Skeletal muscle satellite cell (primary cell): ENCODE data around the gene NDUFV2.

Experiments used
- H3K27me3 ChIP-seq: 2 replicates; pipeline ENCODE4 v1.7.0; 2013; ENCODE audit warnings: low read length; ENCODE audit not compliant: control insufficient read depth, insufficient read depth
- H3K36me3 ChIP-seq: 2 replicates; pipeline ENCODE4 v1.7.0; 2013; ENCODE audit warnings: mild to moderate bottlenecking, control low read depth, low read length; ENCODE audit not compliant: insufficient read depth
- H3K4me1 ChIP-seq: 2 replicates; pipeline ENCODE4 v1.7.0; 2013; ENCODE audit warnings: low read length; ENCODE audit not compliant: control insufficient read depth, insufficient read depth
- H3K4me2 ChIP-seq: 2 replicates; pipeline ENCODE4 v1.7.0; 2013; ENCODE audit warnings: mild to moderate bottlenecking, low read length
- H3K4me3 ChIP-seq: 2 replicates; pipeline ENCODE4 v1.7.0; 2013; ENCODE audit warnings: low read length
- H3K9ac ChIP-seq: 2 replicates; pipeline ENCODE4 v1.7.0; 2013; ENCODE audit warnings: mild to moderate bottlenecking, low read depth, low read length, moderate library complexity
- H3K9me3 ChIP-seq: replicated peaks from 2 replicates; pipeline ENCODE4 v1.7.0; 2013; ENCODE audit warnings: mild to moderate bottlenecking, control low read depth, low read length

NDUFV2 gene

GRCh38 chr18:9124824-9125223, 22.3 kb downstream of the NDUFV2 start:
- Histone ChIP-seq H3K36me3 (peaks cover 66% of the 10 kb centered on the region), H3K9me3 (no peaks in the 10 kb centered on the region), H3K27me3 (no peaks in the 10 kb centered on the region), H3K4me3 (no peak overlapping the region), H3K4me2 (no peak overlapping the region), H3K9ac (peak overlapping the region; percentile 14), H3K4me1 (peaks cover 11% of the 10 kb centered on the region)

- H3K9me3 ChIP-seq: no peaks in the 10 kb centered on the region
- H3K4me2 ChIP-seq: no peak overlapping the region
- H3K36me3 ChIP-seq: peaks cover 64% of the 10 kb centered on the region
- H3K4me1 ChIP-seq: peaks cover 14% of the 10 kb centered on the region
- H3K27me3 ChIP-seq: no peaks in the 10 kb centered on the region
- no peak overlapping the region for H3K9ac ChIP-seq
- no peak overlapping the region for H3K4me3 ChIP-seq
Observed at GRCh38 chr18:9126337-9126736, 23.8 kb downstream of the NDUFV2 start.

- Histone ChIP-seq H3K4me1 (peaks cover 5% of the 10 kb centered on the region), H3K9ac (peak overlapping the region; percentile 9), H3K4me2 (no peak overlapping the region), H3K27me3 (no peaks in the 10 kb centered on the region), H3K36me3 (peaks cover 65% of the 10 kb centered on the region), H3K4me3 (no peak overlapping the region), H3K9me3 (no peaks in the 10 kb centered on the region)
Observed at GRCh38 chr18:9130195-9130594, 27.7 kb downstream of the NDUFV2 start.

GRCh38 chr18:9130806-9131205, 28.3 kb downstream of the NDUFV2 start:
- Histone ChIP-seq H3K4me2 (peak overlapping the region; percentile 3), H3K36me3 (peaks cover 62% of the 10 kb centered on the region), H3K4me3 (no peak overlapping the region), H3K9me3 (no peaks in the 10 kb centered on the region), H3K4me1 (peaks cover 9% of the 10 kb centered on the region), H3K27me3 (no peaks in the 10 kb centered on the region), H3K9ac (peak overlapping the region; percentile 9)

GRCh38 chr18:9132628-9133027, 30.1 kb downstream of the NDUFV2 start:
- Histone ChIP-seq H3K27me3 (no peaks in the 10 kb centered on the region), H3K4me1 (peaks cover 11% of the 10 kb centered on the region), H3K36me3 (peaks cover 46% of the 10 kb centered on the region), H3K4me2 (no peak overlapping the region), H3K9ac (no peak overlapping the region), H3K9me3 (no peaks in the 10 kb centered on the region), H3K4me3 (no peak overlapping the region)

- H3K9ac ChIP-seq: no peak overlapping the region
- H3K4me2 ChIP-seq: no peak overlapping the region
- H3K36me3 ChIP-seq: peaks cover 40% of the 10 kb centered on the region
- no peaks in the 10 kb centered on the region for H3K27me3 ChIP-seq
- no peaks in the 10 kb centered on the region for H3K9me3 ChIP-seq
- no peak overlapping the region for H3K4me3 ChIP-seq
- H3K4me1 ChIP-seq: peaks cover 11% of the 10 kb centered on the region
Observed at GRCh38 chr18:9133225-9133624, 30.7 kb downstream of the NDUFV2 start.

- no peaks in the 10 kb centered on the region for H3K9me3 ChIP-seq
- H3K27me3 ChIP-seq: no peaks in the 10 kb centered on the region
- peak overlapping the region; percentile 94 for H3K9ac ChIP-seq
- peaks cover 23% of the 10 kb centered on the region for H3K4me1 ChIP-seq
- H3K36me3 ChIP-seq: peaks cover 30% of the 10 kb centered on the region
- H3K4me2 ChIP-seq: peak overlapping the region; percentile 90
- H3K4me3 ChIP-seq: peak overlapping the region; percentile 93
Observed at GRCh38 chr18:9135081-9135911, 32.8 kb downstream of the NDUFV2 start.

GRCh38 chr18:9135912-9136314, 33.4 kb downstream of the NDUFV2 start:
- peaks cover 25% of the 10 kb centered on the region for H3K36me3 ChIP-seq
- H3K27me3 ChIP-seq: no peaks in the 10 kb centered on the region
- H3K9me3 ChIP-seq: no peaks in the 10 kb centered on the region
- peak overlapping the region; percentile 94 for H3K9ac ChIP-seq
- H3K4me1 ChIP-seq: peaks cover 28% of the 10 kb centered on the region
- H3K4me3 ChIP-seq: peak overlapping the region; percentile 93
- peak overlapping the region; percentile 90 for H3K4me2 ChIP-seq

GRCh38 chr18:9136315-9137155, 34.0 kb downstream of the NDUFV2 start, which contains the start of gene ANKRD12:
TSS of gene ANKRD12 (plus strand) at chr18:9136781. CDS start at chr18:9182433, 45,652 bp downstream.
- peak within 1 kb of the TSS; percentile 94 for H3K9ac ChIP-seq
- peaks cover 32% of the 10 kb centered on the region for H3K4me1 ChIP-seq
- no peaks in the 10 kb centered on the region for H3K27me3 ChIP-seq
- peaks cover 19% of the 10 kb centered on the region for H3K36me3 ChIP-seq
- peak within 1 kb of the TSS; percentile 93 for H3K4me3 ChIP-seq
- no peaks in the 10 kb centered on the region for H3K9me3 ChIP-seq
- H3K4me2 ChIP-seq: peak within 1 kb of the TSS; percentile 90

GRCh38 chr18:9137168-9138066, 34.9 kb downstream of the NDUFV2 start:
- peaks cover 38% of the 10 kb centered on the region for H3K4me1 ChIP-seq
- H3K9me3 ChIP-seq: no peaks in the 10 kb centered on the region
- H3K27me3 ChIP-seq: no peaks in the 10 kb centered on the region
- peaks cover 11% of the 10 kb centered on the region for H3K36me3 ChIP-seq
- peak overlapping the region; percentile 93 for H3K4me3 ChIP-seq
- H3K9ac ChIP-seq: peak overlapping the region; percentile 94
- peak overlapping the region; percentile 82 for H3K4me2 ChIP-seq
